GM19043 (cell line): Measurements from ENCODE around the gene PPP2R1A.

Experiments
- ATAC-seq: cut with Tn5 transposase; IDR thresholded peaks from one replicate; pipeline ENCODE4 v1.9.1; 2021; ENCODE audit warnings: low read depth; ENCODE audit not compliant: unreplicated experiment

The PPP2R1A gene

DNA sequence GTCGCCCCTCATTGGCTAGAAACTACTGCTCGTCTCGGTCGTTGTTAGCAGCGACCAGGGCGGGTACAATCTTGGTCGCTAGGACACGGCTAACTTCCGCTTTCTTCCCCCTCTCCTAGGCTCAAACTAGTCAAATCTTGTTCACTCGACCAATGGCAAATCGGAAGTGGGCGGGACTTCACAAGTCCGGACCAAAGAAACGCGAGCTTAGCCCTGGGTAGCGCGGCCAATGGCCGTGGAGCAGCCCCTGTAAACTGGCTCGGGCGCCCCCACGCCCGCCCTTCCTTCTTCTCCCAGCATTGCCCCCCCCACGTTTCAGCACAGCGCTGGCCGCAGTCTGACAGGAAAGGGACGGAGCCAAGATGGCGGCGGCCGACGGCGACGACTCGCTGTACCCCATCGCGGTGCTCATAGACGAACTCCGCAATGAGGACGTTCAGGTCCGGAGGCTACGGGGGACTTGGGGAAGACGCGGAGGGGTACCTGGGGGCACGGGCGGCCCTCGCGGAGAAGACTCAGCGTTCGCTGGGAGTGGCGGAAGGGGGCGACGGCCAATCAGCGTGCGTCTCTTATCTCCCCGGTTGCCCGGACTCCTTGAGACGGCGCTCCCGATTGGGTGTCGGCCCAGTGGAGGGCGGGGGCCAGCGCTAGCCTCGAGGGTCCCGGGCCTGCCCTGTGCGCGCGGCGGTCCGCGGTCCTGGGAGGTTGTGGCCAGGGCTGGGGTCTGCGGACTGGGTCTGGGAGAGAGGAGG is at the start of gene PPP2R1A:
Gene PPP2R1A (plus strand): TSS at position 318 of the 752 bp plus-strand sequence. CDS start 45 bp downstream, at position 363.
- ATAC-seq, result peak; percentile 84

DNA sequence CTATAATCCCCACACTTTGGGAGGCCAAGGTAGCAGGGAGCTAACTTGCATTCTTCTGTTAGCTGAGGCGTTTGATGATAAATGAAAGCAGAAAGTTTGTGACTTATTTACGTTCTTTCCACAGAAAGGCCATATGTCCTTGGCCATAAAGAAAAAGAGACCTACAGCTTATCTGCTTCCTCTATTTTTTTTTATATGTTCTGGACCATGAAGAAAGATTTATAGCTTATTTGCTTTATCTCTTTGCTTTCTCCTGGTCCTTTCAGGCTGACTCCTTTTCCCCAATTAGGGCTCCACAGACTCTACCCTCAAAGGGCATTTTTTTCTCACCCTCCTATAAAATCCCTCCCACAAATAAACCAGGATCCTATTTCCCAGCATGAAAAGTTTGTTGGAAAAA is 48.6 kb upstream of the PPP2R1A start:
- no peak for ATAC-seq

DNA sequence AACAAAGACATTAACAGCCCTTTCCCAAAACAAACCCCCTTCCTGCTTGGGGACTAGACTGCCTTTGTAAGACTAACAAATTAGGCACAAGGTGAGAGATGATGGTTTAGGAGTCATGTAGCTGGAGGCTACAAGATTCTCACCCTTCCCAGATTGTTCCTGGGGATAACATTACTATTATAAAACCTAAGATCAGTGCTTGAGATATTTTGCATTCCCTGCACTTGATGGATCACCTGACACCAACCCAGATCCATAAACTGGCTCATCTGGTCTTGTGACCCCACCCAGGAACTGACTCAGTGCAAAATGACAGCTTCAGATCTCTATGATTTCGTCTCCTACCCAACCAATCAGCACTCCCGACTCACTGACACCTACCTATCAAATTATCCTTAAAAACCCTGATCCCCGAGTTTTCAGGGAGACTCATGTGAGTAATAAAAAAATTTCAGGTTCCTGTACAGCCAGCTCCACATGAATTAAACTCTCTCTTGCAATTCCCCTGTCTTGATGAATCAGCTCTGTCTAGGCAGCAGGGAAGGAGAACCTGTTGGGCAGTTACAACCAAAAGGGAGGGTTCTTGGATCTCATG is 47.8 kb upstream of the PPP2R1A start:
- no peak for ATAC-seq

DNA sequence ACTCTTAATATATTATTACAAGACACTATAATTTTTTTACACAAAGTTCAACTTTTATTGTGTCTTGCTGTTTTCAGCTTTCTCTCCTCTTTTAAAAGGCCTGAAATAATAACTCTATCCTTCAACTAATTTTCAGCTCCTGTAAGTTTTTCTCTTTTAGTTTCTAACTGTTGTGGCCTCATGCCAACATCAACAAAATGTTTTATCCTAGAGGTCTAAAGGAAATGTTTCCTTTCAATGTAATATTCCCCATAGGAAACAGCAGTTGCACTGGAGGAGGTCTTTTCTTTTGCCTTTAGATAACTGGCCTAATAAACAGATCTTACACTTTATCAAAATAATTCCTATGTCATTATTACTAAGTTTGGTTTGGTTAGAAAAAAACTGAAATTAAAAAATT is 41.6 kb upstream of the PPP2R1A start:
- no peak for ATAC-seq

DNA sequence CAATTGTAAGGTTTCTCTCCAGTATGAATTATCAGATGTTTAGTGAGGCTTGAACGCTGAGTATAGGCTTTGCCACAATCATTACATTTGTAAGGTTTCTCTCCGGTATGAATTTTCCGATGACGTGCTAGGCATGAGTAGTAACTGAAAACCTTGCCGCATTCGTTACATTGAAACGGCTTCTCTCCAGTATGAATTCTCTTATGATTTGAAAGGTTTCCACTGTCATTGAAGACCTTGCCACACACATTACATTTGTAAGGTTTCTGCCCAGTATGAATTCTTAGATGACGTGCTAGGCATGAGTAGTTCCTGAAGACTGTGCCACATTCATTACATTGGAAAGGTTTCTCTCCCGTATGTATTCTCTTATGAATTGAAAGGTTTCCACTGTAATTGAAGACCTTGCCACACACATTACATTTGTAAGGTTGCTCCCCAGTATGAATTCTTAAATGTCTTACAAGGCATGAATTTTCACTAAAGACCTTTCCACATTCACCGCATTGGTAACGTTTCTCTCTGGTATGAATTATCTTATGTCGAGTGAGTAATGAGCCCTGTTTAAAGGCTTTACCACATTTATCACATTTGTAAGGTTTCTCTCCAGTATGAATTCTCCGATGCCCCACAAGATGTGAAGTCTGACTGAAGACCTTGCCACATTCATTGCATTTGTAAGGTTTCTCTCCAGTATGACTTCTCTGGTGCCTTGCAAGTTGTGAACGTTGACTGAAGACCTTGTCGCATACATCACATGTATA is 34.1 kb upstream of the PPP2R1A start:
- no peak for ATAC-seq

DNA sequence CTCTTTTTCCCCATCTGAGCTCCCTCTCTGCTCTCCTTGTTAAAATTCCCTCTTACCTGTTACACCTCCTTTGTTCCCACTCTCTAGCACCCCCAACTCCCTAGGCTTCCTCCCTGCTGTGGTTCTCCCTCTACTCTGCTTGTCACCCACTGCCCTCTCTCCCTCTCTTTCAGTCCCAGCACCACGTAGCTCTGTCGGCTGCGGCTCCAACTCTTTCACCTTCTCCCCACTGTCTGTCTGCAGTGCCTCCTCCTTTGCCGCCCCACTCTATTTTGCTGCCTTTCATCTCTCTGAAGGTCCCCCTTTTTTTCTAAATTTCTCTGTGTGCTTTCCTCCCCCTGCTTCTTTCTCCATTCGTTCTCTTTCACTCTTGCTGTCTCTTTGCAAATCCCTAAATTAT is 19.5 kb upstream of the PPP2R1A start:
- ATAC-seq, result no peak

DNA sequence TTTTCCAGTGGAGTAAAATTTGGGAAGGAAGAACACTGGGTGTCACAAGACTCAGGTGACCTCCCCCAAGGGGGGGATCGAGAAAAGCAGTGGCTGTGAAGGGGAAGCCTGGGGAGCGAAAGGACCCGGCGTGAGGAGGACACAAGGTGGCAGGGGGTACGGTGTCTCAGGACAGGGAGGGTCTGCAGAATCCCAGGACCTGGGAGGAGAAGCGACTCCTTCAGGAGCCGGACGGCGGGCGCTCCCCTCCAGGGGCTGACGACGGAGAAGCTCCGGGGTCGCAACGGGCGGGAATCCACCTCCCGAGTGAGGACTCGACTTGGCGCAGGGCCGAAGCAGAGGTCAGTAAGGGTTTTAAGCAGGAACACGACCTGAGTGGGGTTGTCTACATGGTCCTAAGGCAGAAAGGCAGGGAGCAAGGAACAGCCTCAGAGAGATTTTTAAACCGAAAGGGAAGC is 19.0 kb upstream of the PPP2R1A start:
- ATAC-seq, result no peak

DNA sequence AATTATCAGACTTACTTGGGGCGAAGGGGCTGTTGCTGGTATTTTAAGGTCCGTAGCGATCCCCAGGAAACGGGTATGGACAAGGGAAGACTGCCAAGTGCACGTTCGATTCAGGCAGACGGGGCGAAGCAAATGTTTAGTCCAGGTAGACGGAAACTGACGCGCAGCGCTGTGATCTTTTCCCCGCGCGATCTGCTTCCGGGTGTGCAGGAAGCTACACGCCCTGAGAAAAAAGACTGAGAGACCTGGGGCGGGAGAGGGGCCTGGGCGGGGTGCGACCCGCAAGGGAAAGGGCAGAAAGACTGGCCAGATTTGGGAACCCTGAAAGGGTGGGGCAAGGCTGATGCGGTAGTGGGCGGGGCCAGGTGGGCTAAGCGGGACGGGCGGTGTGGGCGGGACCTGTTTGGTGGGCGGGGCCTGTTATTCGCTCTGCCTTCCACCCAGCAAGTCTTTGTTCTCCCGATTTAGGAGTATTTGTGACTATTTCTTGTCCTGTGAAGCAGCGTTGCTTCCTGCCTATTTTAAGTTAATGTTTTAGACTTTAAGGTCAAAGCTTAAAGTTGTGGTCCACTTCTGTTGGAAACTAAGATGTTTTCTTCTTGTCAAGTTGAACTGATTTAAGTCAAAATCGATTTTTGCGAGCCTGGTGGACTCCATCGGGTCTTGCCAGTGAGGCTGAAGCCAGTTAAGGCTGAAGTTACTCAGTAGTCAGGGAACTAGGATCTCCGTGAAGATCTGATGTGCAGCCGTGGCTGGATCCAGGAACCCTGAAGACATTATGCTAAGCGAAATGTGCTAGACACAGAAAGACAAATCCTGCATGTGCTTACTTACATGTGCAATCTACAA is 18.3 kb upstream of the PPP2R1A start, which contains the start of gene ZNF836:
Gene ZNF836 (minus strand): TSS at position 301 of the 849 bp plus-strand sequence. CDS start 3,549 bp downstream, outside the sequence.
- peak; percentile 64 for ATAC-seq

DNA sequence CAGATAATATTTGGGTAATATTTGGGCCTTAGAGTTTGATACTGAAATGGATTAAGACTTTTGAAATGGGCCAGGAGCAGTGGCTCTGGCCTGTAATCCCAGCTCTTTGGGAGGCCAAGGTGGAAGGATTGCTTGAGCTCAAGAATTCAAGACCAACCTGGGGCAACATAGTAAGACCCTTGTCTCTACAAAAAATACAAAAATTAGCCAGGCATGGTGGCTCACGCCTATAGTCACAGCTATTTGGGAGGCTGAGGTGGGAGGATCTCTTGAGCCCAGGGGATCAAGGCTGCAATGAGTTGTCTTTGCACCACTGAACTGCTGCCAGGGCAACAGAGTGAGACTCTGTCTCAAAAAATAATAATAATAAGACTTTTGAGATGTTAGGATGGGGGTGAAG is 17.5 kb upstream of the PPP2R1A start:
- ATAC-seq, result no peak

DNA sequence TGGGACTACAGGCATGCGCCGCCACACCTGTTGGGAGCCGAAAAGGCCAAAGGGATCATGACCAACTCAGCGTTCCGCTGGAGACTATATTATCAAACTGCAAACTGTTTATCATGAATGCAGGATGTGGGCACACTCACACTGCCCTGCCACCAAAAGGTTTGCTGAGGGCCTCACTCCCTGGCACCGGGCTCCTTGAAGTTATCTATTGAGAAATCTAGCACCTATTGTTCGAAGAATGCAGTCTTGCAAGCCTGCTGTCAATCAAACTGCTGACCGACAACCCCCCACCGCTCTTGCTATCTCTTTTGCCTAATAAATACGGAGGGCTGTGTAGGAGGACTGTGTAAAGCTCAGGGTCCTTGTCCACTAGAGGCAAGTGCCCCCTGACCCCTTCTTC is 13.3 kb upstream of the PPP2R1A start:
- no peak for ATAC-seq

DNA sequence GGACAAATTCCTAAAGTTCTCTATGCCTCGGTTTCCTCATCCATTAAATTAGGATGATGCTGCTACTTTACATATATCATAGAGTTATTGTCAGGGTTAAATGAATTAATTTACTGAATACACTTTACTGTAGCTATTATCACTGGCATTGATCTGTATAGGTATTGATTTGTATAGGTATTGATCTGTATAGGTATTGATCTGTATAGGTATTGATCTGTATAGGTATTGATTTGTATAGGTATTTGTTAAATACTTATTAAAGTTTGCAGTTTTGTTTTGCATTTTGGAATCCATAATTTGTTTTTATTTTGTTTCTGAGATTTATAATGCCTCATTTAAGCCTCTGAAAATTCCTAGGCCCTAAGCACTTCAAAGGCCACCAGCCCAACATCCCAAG is 2.4 kb upstream of the PPP2R1A start:
- ATAC-seq, result no peak

DNA sequence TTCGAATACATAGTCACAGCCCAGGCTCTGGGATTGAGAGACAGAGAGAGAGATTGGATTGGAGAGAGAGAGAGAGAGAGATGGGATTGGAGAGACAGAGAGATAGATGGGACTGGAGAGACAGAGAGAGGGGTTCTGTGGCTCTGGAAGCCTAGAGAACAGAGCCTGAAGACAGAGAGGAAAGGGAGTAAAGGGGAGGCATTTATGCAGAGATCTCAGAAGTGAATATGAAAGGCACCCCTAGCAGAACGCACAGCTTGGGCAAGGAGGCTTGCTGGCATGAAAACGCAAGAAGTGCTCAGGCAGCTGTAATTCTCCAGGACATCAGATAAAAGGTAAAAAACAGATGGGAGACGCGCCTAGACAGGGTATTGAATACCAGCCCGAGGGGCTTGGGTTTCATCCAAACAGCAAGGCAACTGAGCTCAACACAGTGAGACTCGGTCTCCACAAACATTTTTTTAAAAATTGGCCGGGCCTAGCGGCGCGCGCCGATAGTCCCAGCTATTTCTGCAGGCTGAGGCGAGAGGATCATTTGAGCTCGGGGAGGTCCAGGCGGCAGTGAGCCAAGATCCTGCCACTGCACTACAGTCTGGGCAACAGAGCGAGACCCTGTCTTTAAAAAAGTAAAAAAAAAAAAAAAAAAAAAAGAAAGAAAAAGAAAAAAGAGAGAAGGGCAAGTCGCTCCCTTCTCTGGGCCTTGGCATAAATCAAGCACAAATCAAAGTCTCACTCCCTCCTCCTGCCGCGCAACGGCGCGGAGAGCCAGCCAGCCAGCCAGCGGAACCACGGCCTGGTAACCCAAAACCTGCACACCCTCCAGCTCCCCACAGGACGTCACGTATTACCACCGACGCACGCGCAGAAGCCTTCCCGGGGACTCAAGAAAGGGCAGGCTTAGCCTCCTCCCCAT is 774 bp upstream of the PPP2R1A start:
- ATAC-seq, result no peak

DNA sequence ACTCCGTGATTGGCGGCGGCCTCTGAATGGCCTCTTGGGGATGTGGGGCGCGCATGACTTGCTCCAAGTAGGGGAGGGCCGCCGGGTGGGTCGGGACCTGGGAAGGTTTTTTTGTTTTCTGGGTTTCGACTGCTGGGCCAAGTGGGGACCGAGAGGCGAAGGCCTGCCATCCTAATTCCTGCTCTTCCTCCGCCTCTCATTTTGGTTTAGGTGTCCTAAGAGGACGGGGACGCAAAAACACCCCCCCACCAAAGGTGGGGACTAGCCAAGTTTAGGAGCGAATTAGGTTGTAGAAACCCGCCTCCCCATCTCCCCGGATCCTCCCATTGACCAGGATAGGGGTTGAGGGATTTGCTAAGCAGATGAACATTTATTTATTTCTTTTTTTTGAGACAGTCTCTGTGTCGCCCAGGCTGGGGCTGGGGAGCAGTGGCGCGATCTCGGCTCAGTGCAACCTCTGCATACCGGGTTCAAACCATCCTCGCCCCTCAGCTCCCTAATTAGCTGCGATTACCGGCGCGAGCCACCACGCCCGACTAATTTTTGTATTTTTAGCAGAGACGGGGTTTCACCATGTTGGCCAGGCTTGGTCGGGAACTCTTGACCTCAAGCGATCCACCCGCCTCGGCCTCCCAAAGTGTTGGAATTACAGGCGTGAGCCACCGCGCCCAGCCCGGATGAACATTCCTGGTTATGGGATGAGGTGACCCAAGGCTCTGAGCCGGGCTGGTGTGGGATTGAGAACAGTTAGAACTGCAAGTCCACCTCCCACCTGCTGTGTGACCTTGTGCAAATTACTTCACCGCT is 838 bp downstream of the PPP2R1A start:
- ATAC-seq, result no peak

DNA sequence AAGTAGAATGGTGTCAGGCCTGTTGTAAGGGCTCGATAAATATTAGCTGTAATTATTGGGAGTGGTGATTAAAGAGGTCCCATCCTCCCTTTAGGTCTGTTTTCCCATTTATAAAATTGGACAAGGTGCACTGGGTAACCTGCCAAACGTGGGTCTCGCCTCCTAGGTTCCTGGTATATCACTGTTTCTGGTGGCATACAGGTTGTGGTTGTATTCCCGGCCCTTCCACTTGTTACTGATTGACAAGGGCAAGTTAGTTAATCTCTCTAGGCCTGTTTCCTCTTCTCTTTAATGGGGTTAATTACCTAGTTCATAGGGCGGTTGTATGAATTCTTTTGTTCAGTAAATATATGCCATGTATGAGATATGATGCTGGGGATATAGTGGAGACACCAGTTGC is 1.5 kb downstream of the PPP2R1A start:
- ATAC-seq, result no peak

DNA sequence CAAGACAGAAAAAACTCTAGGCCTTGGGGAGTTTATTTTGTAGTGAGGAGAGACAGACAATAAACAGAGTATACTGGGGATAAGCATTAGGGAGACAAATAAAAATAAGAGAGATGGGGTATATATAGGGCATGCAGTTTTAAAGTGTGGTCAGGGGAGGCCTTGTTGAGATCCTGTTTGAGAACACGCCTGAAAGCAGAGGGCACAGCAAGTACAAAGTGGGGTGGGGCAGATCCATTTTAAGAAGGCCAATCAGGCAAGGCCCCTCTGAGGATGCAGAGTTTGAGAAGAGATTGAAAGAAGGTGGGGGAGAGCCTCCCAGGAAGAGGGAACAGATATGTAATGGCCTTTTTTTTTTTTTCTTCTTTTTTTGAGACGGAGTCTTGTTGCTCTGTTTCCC is 2.1 kb downstream of the PPP2R1A start:
- no peak for ATAC-seq

DNA sequence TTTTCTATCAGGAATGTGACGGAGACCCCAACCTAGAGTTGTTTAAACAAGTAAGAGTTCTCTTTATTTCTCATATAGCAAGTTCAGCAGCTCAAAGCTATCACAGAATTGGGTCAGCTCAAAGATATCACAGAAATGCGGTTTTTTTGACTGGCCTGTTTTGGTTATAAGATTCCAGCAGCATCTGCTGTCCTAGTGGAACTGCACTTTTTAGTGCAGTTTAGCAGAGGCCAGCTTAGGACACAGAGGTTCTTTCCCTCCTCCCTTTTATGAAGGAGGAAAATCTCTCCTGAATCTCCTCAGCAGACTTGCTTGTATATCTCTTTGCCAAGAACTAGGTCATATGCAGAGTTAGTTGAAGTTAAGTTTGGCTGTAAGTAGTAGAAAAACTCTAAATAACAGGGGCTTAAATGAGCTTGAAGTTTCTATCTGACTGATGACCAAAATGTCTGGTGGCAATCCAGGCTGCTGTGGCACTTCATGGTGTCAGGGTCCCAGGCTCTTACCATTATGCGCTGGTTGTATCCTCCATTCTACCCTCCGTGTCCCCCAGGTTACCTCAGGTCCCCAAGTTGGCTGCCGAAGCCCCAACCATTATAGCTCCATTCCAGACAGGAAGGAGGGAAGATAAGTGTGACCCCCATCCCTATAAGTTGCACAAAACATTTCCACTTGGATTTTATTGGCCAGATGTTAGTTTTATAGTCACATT is 6.6 kb downstream of the PPP2R1A start:
- ATAC-seq, result no peak

DNA sequence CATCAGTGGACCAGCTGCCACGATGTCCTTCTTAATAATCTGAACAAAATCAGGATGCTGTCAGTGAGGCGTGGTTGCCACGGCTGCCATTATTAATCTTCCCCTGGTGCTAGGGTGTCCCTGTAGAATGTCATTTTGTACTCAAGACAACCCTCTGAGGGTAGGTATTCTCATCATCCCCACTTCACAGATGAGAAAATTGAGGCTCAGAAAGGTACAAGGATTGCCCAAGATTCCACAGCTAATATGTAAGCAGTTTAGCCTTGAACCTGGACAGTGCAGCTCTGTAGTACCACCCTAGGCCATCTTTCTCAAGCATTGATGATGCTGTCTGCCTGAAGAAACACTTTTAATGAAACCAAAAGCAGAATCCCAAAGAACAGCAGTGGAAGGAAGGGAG is 8.1 kb downstream of the PPP2R1A start:
- no peak for ATAC-seq

DNA sequence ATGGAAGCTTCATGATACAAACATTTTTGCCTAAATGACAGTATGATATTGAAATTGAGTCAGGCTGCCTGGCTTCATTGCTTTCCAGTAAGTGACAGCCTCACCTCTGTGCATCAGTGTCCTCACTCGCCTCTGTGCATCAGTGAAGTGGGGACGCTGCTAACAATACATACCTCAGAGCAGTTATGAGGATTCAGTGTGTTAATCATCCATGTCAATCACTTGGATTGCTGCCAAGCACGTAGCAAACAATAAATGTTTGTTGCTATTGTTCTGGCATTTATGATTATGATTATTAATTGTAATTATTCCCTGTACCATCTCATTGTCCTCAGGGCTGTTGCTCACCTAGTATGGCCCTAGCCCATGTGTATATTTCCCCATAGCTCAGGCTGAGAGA is 8.8 kb downstream of the PPP2R1A start:
- ATAC-seq, result no peak
